ENCODE measurements around the gene PRKRA. TPM values are rescaled to one million over a fixed set of nuclear protein-coding genes. Genes with fewer than 3 reads are reported as not detected.
"Not testable (repeated sequence)": the region's sequence is repeated elsewhere in the genome, so short reads cannot be mapped to it uniquely, and the experiment has no call there.

PRKRA gene
- total and polyA plus RNA-seq, 2 donors (not counting 1 experiment from before 2014, with no cell fraction given), result 27.0 to 71.9 TPM

DNA sequence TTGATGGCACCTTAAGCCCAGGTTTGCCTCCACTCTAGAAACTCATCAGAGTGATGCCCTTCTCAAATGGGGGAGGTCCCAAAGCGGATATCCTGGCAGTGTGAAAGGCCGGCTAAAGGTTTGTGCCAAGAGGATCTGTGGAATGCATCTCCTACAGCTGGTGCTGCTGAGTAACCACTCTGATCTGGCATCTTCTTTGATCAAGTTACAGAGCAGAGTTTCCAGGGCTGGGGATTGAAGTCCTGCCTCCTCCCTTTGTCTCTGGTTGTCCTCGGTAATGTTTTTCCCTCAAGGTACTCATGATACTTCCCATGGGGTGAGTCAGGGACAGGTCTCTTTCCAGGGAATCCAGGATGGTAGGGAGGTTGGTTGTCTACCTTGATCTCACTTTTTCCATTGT, 24.6 kb downstream of the PRKRA start:
- DNase-seq, result no peak
- Histone ChIP-seq H3K9ac (ENCODE audit: low read length) (no peak overlapping the region), H3K79me2 (ENCODE audit: control insufficient read depth, insufficient read depth, low read length) (no peaks in the 10 kb centered on the region), H2AFZ (ENCODE audit: insufficient read depth, low read depth, low read length, poor library complexity, severe bottlenecking) (no peak overlapping the region), H3K4me1 (ENCODE audit: control insufficient read depth in 2 of 2, insufficient read depth in 2 of 2, low read length in 2 of 2) (no peaks in the 10 kb centered on the region), H3K4me3 (ENCODE audit: control extremely low read depth in 1 of 5, extremely low read depth in 1 of 5, insufficient read depth in 1 of 5, low read depth in 2 of 5, low read length in 4 of 5) (no peak overlapping the region), H4K20me1 (ENCODE audit: control insufficient read depth, insufficient read depth, low read length, poor library complexity, severe bottlenecking) (no peaks in the 10 kb centered on the region), H3K27ac (ENCODE audit: low read length in 2 of 2) (no peak overlapping the region), H3K9me3 (ENCODE audit: control extremely low read depth in 1 of 3, control insufficient read depth in 2 of 3, insufficient read depth in 1 of 3, low read length in 2 of 3) (peaks cover 2 to 3% (median 2%) of the 10 kb centered on the region in 3 donors), H3K36me3 (replicated peaks in 1 of 2; ENCODE audit: control extremely low read depth in 1 of 2, control insufficient read depth in 1 of 2, extremely low read depth in 1 of 2, insufficient read depth in 2 of 2, low read length in 1 of 2) (peaks cover 0 to 30% of the 10 kb centered on the region in 2 experiments), H3K27me3 (replicated peaks in 1 of 4; ENCODE audit: control extremely low read depth in 1 of 4, control insufficient read depth in 3 of 4, insufficient read depth in 4 of 4, low read length in 3 of 4) (no peaks in the 10 kb centered on the region), H3K4me2 (replicated peaks; ENCODE audit: low read depth, low read length, poor library complexity, severe bottlenecking) (no peak overlapping the region)
- intact Hi-C loops (cut with micrococcal nuclease), result no loop called here
- no peak overlapping the region for H3K27ac Mint-ChIP-seq
- no peak for TF ChIP-seq EZH2 (IDR thresholded peaks at IDR 0.05; ENCODE audit: borderline replicate concordance, insufficient read depth, low read depth, low read length, poor library complexity, severe bottlenecking)
- TF ChIP-seq, protein P1, sequence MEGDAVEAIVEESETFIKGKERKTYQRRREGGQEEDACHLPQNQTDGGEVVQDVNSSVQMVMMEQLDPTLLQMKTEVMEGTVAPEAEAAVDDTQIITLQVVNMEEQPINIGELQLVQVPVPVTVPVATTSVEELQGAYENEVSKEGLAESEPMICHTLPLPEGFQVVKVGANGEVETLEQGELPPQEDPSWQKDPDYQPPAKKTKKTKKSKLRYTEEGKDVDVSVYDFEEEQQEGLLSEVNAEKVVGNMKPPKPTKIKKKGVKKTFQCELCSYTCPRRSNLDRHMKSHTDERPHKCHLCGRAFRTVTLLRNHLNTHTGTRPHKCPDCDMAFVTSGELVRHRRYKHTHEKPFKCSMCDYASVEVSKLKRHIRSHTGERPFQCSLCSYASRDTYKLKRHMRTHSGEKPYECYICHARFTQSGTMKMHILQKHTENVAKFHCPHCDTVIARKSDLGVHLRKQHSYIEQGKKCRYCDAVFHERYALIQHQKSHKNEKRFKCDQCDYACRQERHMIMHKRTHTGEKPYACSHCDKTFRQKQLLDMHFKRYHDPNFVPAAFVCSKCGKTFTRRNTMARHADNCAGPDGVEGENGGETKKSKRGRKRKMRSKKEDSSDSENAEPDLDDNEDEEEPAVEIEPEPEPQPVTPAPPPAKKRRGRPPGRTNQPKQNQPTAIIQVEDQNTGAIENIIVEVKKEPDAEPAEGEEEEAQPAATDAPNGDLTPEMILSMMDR (IDR thresholded peaks at IDR 0.05), result no peak
- H3K4me1 Mint-ChIP-seq, result no peaks in the 10 kb centered on the region
- 96% methylated on average over 3 of the region's 3 CpGs for WGBS (ENCODE audit: insufficient coverage)
- CTCF ChIA-PET, result interaction anchor here (7.5 kb wide), 1 partner anchor 12 kb away, joined by 37 read pairs; no protein-coding TSS in a partner anchor
- no peak for ATAC-seq (ENCODE audit: low read depth)
- no peak overlapping the region for H3K4me3 Mint-ChIP-seq
- no peaks in the 10 kb centered on the region for H3K27me3 Mint-ChIP-seq
- POLR2A ChIA-PET, result no interaction called here
- H3K9me3 Mint-ChIP-seq (ENCODE audit: insufficient read depth), result peaks cover 8% of the 10 kb centered on the region

DNA sequence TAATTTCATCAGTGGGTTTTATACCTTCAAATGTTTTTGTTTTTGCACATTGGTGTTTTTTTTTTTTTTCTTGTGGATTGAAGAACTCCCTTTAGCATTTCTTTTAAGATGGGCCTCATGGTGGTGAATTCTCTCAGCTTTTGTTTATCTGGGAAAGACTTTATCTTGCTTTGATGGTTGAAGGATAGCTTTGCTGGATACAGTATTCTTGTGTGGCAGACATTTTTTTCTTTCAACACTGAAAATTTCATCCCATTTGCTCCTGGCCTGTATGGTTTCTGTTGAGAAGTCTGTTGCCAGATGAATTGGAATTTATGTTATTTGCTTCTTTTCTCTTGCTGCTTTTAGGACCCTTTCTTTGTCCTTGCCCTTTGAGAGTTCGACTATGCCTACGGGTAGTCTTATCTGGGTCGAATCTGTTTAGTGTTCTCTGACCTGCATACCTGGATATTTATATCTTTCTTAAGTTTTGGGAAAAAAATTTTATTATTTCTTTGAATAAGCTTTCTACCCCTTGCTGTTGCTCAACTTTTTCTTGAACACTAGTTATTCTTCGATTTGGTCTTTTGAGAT, 25.6 kb downstream of the PRKRA start:
- no peaks in the 10 kb centered on the region for H3K27me3 ChIP-seq (replicated peaks in 1 of 4; ENCODE audit: control extremely low read depth in 1 of 4, control insufficient read depth in 3 of 4, insufficient read depth in 4 of 4, low read length in 3 of 4)
- no peak for ATAC-seq (ENCODE audit: low read depth)
- no CpG with 5 or more reads among the region's 4 CpGs for WGBS (ENCODE audit: insufficient coverage)
- H3K27ac ChIP-seq (ENCODE audit: low read length in 2 of 2), result no peak overlapping the region
- H4K20me1 ChIP-seq (ENCODE audit: control insufficient read depth, insufficient read depth, low read length, poor library complexity, severe bottlenecking), result no peaks in the 10 kb centered on the region
- TF ChIP-seq, protein P1 (IDR thresholded peaks at IDR 0.05), result no peak
- no peak for TF ChIP-seq EZH2 (IDR thresholded peaks at IDR 0.05; ENCODE audit: borderline replicate concordance, insufficient read depth, low read depth, low read length, poor library complexity, severe bottlenecking)
- H3K79me2 ChIP-seq (ENCODE audit: control insufficient read depth, insufficient read depth, low read length), result no peaks in the 10 kb centered on the region
- H3K4me3 Mint-ChIP-seq, result no peak overlapping the region
- no peak overlapping the region for H3K4me2 ChIP-seq (replicated peaks; ENCODE audit: low read depth, low read length, poor library complexity, severe bottlenecking)
- ChIA-PET POLR2A (no interaction called here), CTCF (interaction anchor here (7.5 kb wide), 1 partner anchor 11 kb away, joined by 37 read pairs; no protein-coding TSS in a partner anchor)
- H3K27me3 Mint-ChIP-seq, result no peaks in the 10 kb centered on the region
- no peak for DNase-seq
- H3K4me1 Mint-ChIP-seq, result no peaks in the 10 kb centered on the region
- no peak overlapping the region for H3K27ac Mint-ChIP-seq
- peaks cover 0 to 21% of the 10 kb centered on the region in 2 experiments for H3K36me3 ChIP-seq (replicated peaks in 1 of 2; ENCODE audit: control extremely low read depth in 1 of 2, control insufficient read depth in 1 of 2, extremely low read depth in 1 of 2, insufficient read depth in 2 of 2, low read length in 1 of 2)
- H3K4me3 ChIP-seq (ENCODE audit: control extremely low read depth in 1 of 5, extremely low read depth in 1 of 5, insufficient read depth in 1 of 5, low read depth in 2 of 5, low read length in 4 of 5), result no peak overlapping the region
- intact Hi-C loops (cut with micrococcal nuclease), result no loop called here
- H3K4me1 ChIP-seq (ENCODE audit: control insufficient read depth in 2 of 2, insufficient read depth in 2 of 2, low read length in 2 of 2), result no peaks in the 10 kb centered on the region
- H3K9ac ChIP-seq (ENCODE audit: low read length), result no peak overlapping the region
- peaks cover 2 to 3% (median 2%) of the 10 kb centered on the region in 3 donors for H3K9me3 ChIP-seq (ENCODE audit: control extremely low read depth in 1 of 3, control insufficient read depth in 2 of 3, insufficient read depth in 1 of 3, low read length in 2 of 3)
- no peak overlapping the region for H2AFZ ChIP-seq (ENCODE audit: insufficient read depth, low read depth, low read length, poor library complexity, severe bottlenecking)
- H3K9me3 Mint-ChIP-seq (ENCODE audit: insufficient read depth), result peaks cover 8% of the 10 kb centered on the region

GRCh38 chr2:178423746-178424145, 27.2 kb downstream of the PRKRA start:
- DNase-seq; POLR2A ChIA-PET; H3K4me1 Mint-ChIP-seq; H3K4me1 ChIP-seq (ENCODE audit: control insufficient read depth in 2 of 2, insufficient read depth in 2 of 2, low read length in 2 of 2); H3K79me2 ChIP-seq (ENCODE audit: control insufficient read depth, insufficient read depth, low read length); ATAC-seq (ENCODE audit: low read depth); H3K9me3 ChIP-seq (ENCODE audit: control extremely low read depth in 1 of 3, control insufficient read depth in 2 of 3, insufficient read depth in 1 of 3, low read length in 2 of 3); H3K9me3 Mint-ChIP-seq (ENCODE audit: insufficient read depth); H2AFZ ChIP-seq (ENCODE audit: insufficient read depth, low read depth, low read length, poor library complexity, severe bottlenecking); H4K20me1 ChIP-seq (ENCODE audit: control insufficient read depth, insufficient read depth, low read length, poor library complexity, severe bottlenecking); H3K4me2 ChIP-seq (replicated peaks; ENCODE audit: low read depth, low read length, poor library complexity, severe bottlenecking); H3K27me3 ChIP-seq (replicated peaks in 1 of 4; ENCODE audit: control extremely low read depth in 1 of 4, control insufficient read depth in 3 of 4, insufficient read depth in 4 of 4, low read length in 3 of 4); H3K27ac ChIP-seq (ENCODE audit: low read length in 2 of 2); H3K27ac Mint-ChIP-seq; H3K4me3 Mint-ChIP-seq; H3K9ac ChIP-seq (ENCODE audit: low read length); intact Hi-C loops (cut with micrococcal nuclease); H3K4me3 ChIP-seq (ENCODE audit: control extremely low read depth in 1 of 5, extremely low read depth in 1 of 5, insufficient read depth in 1 of 5, low read depth in 2 of 5, low read length in 4 of 5); H3K27me3 Mint-ChIP-seq: not testable (repeated sequence)
- H3K36me3 ChIP-seq (replicated peaks in 1 of 2; ENCODE audit: control extremely low read depth in 1 of 2, control insufficient read depth in 1 of 2, extremely low read depth in 1 of 2, insufficient read depth in 2 of 2, low read length in 1 of 2), result peaks cover 0 to 12% of the 10 kb centered on the region in 2 experiments
- WGBS (ENCODE audit: insufficient coverage), result 100% methylated on average over 5 of the region's 5 CpGs
- CTCF ChIA-PET, result interaction anchor here (7.5 kb wide), 1 partner anchor 9 kb away, joined by 37 read pairs; no protein-coding TSS in a partner anchor

All from B cell (primary cell).